Ishikawa (cell line): ENCODE measurements around the gene PDIK1L.

Experiments used
- CEBPB ChIP-seq: IDR thresholded peaks from 2 replicates; pipeline ENCODE4 v1.6.1; 2012
- CREB1 ChIP-seq: IDR thresholded peaks from 2 replicates; pipeline ENCODE4 v1.6.1; 2012; ENCODE audit warnings: low read depth
- EGR1 ChIP-seq: IDR thresholded peaks from 2 replicates; pipeline ENCODE4 v1.6.1; 2012
- EP300 ChIP-seq: IDR thresholded peaks from 2 replicates; pipeline ENCODE4 v1.6.1; 2012; ENCODE audit warnings: borderline replicate concordance
- FOXM1 ChIP-seq: IDR thresholded peaks from 2 replicates; pipeline ENCODE4 v1.6.1; 2012; ENCODE audit warnings: low read depth, borderline replicate concordance
- MAX ChIP-seq: IDR thresholded peaks from 2 replicates; pipeline ENCODE4 v1.6.1; 2012
- NFIC ChIP-seq: IDR thresholded peaks from 2 replicates; pipeline ENCODE4 v1.6.1; 2012
- RAD21 ChIP-seq: IDR thresholded peaks from 2 replicates; pipeline ENCODE4 v1.6.1; 2012; ENCODE audit warnings: low read depth
- REST ChIP-seq: IDR thresholded peaks from 2 replicates; pipeline ENCODE4 v1.6.1; 2012; ENCODE audit warnings: low read depth, mild to moderate bottlenecking
- TAF1 ChIP-seq: IDR thresholded peaks from 2 replicates; pipeline ENCODE4 v1.6.1; 2012; ENCODE audit warnings: low read depth, mild to moderate bottlenecking
- TCF12 ChIP-seq: IDR thresholded peaks from 2 replicates; pipeline ENCODE4 v1.6.1; 2012; ENCODE audit warnings: low read depth
- TEAD4 ChIP-seq: IDR thresholded peaks from 2 replicates; pipeline ENCODE4 v1.6.1; 2012
- USF1 ChIP-seq: IDR thresholded peaks from 2 replicates; pipeline ENCODE4 v1.6.1; 2012
- YY1 ChIP-seq: IDR thresholded peaks from 2 replicates; pipeline ENCODE4 v1.6.1; 2012; ENCODE audit warnings: low read depth
- ZBTB7A ChIP-seq: IDR thresholded peaks from 2 replicates; pipeline ENCODE4 v1.6.1; 2012; ENCODE audit warnings: low read depth

Gene PDIK1L

GRCh38 chr1:26166719-26167281, 55.2 kb downstream of the PDIK1L start:
- no peak for TF ChIP-seq EP300
- no peak for TF ChIP-seq YY1
- no peak for TF ChIP-seq CREB1
- no peak for TF ChIP-seq CEBPB
- no peak for TF ChIP-seq ZBTB7A
- TF ChIP-seq EGR1: no peak
- no peak for TF ChIP-seq TCF12
- TF ChIP-seq REST: no peak
- no peak for TF ChIP-seq FOXM1
- no peak for TF ChIP-seq MAX
- TF ChIP-seq TEAD4: no peak
- no peak for TF ChIP-seq TAF1
- no peak for TF ChIP-seq USF1
- TF ChIP-seq NFIC: no peak
- TF ChIP-seq RAD21: no peak

GRCh38 chr1:26168410-26169197, 57.0 kb downstream of the PDIK1L start, which contains the start of gene C1orf232:
TSS of gene C1orf232 (minus strand) at chr1:26168963. CDS start at chr1:26168499, 464 bp downstream.
- TF ChIP-seq ZBTB7A (0 out of 2 replicates have a peak, but pooled peaks have one; percentile 10), NFIC (peak; percentile 46; the same call in 1 of the 2 replicates), FOXM1 (no peak), CREB1 (no peak)

GRCh38 chr1:26169198-26169554, 57.6 kb downstream of the PDIK1L start:
- no peak for TF ChIP-seq RAD21
- TF ChIP-seq TCF12: no peak
- TF ChIP-seq USF1: no peak
- TF ChIP-seq EGR1: no peak
- no peak for TF ChIP-seq ZBTB7A
- no peak for TF ChIP-seq FOXM1
- TF ChIP-seq TEAD4: no peak
- TF ChIP-seq EP300: no peak
- TF ChIP-seq CREB1: no peak
- no peak for TF ChIP-seq MAX
- TF ChIP-seq NFIC: no peak
- TF ChIP-seq YY1: no peak
- no peak for TF ChIP-seq REST
- no peak for TF ChIP-seq CEBPB
- TF ChIP-seq TAF1: no peak

GRCh38 chr1:26169669-26170471, 58.2 kb downstream of the PDIK1L start, which contains the start of gene ZNF593:
TSS of gene ZNF593 (plus strand) at chr1:26169908. CDS start at chr1:26169984, 76 bp downstream.
- TF ChIP-seq TAF1: peak; percentile 67; the same call in 1 of the 2 replicates
- peak; percentile 56; the same call in 1 of the 2 replicates for TF ChIP-seq TCF12
- TF ChIP-seq REST: no peak
- TF ChIP-seq MAX: peak; percentile 98
- no peak for TF ChIP-seq FOXM1
- no peak for TF ChIP-seq CEBPB
- TF ChIP-seq USF1: peak; percentile 71
- TF ChIP-seq TEAD4: 0 out of 2 replicates have a peak, but pooled peaks have one; percentile 13
- no peak for TF ChIP-seq EP300
- no peak for TF ChIP-seq EGR1
- 0 out of 2 replicates have a peak, but pooled peaks have one; percentile 8 for TF ChIP-seq YY1
- TF ChIP-seq NFIC: peak; percentile 36; the same call in 1 of the 2 replicates
- peak; percentile 47 for TF ChIP-seq RAD21
- TF ChIP-seq CREB1: peak; percentile 97
- TF ChIP-seq ZBTB7A: no peak; the same call in none of the 2 replicates
